ENCODE measurements around the gene SLC9C2. TPM values are rescaled to one million over a fixed set of nuclear protein-coding genes. Genes with fewer than 3 reads are reported as not detected.

The SLC9C2 gene
- total RNA-seq, 2 donors from 2014 or later = not detected

DNA sequence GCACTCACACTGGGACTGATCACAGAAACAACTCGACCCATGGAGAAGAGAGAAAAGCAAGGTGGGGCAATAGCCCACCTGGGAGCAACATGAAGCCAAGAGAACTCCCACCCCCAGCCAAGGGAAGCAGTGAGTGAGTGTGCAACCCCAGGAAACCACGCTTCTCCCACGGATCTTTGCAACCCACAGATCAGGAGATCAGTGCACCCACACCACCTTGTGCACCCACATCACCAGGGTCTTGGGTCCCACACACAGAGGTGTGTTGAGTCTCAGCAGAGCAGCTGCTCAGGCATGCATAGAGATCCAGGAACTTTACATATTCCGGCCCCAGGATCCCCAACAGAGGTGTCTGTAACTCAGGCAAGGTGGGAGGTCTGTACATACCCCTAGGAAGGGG is 143.0 kb downstream of the SLC9C2 start:
- intact Hi-C loops (cut with DNase I) = no loop called here
- H3K9me3 ChIP-seq = no peaks in the 10 kb centered on the region
- no peaks in the 10 kb centered on the region for H3K36me3 ChIP-seq (replicated peaks in 1 of 2; ENCODE audit: insufficient read depth in 1 of 2, low read depth in 2 of 2)
- DNase-seq (no peak), ATAC-seq (no peak)
- TF ChIP-seq, protein P1, sequence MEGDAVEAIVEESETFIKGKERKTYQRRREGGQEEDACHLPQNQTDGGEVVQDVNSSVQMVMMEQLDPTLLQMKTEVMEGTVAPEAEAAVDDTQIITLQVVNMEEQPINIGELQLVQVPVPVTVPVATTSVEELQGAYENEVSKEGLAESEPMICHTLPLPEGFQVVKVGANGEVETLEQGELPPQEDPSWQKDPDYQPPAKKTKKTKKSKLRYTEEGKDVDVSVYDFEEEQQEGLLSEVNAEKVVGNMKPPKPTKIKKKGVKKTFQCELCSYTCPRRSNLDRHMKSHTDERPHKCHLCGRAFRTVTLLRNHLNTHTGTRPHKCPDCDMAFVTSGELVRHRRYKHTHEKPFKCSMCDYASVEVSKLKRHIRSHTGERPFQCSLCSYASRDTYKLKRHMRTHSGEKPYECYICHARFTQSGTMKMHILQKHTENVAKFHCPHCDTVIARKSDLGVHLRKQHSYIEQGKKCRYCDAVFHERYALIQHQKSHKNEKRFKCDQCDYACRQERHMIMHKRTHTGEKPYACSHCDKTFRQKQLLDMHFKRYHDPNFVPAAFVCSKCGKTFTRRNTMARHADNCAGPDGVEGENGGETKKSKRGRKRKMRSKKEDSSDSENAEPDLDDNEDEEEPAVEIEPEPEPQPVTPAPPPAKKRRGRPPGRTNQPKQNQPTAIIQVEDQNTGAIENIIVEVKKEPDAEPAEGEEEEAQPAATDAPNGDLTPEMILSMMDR (IDR thresholded peaks at IDR 0.05) = no peak
- TF ChIP-seq POLR2A (IDR thresholded peaks at IDR 0.05) = no peak
- 90 to 97% methylated on average over 2 to 4 of the region's 4 CpGs for WGBS, 2 donors
- H3K4me1 ChIP-seq = peaks cover 6% of the 10 kb centered on the region
- no peak overlapping the region for H3K4me3 ChIP-seq
- H3K27me3 ChIP-seq = no peaks in the 10 kb centered on the region
- H3K27ac ChIP-seq = no peak overlapping the region

DNA sequence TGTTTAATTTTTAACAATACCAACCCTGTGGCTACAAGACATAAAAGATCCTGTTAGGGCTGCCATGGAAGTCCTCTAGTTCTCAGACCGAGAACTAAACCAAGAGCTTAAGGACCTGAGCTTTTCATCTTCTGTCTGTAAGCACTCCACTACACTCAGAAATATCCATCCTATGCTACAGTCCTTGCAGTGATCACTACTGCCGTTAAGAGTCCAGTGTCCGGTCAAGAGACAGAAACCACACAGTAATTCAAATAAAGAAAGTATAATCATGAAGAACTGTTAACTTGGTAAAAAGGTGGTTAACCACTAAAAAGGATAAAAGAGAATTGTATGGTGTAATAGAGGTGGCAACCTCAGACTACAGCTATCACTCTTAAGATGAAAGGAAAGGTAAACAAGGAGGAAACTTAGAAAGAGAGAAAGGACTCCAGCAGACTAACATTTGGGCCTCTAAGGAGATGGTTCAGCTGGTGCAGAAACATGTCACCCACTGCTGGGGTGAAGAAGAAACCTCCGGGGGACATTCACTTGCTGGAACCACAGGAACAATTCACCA is 147.8 kb downstream of the SLC9C2 start:
- no peaks in the 10 kb centered on the region for H3K27me3 ChIP-seq
- H3K4me1 ChIP-seq = peaks cover 16% of the 10 kb centered on the region
- no peak for TF ChIP-seq POLR2A (IDR thresholded peaks at IDR 0.05)
- TF ChIP-seq, protein P1 (IDR thresholded peaks at IDR 0.05) = no peak
- no peak overlapping the region for H3K27ac ChIP-seq
- DNase-seq (no peak), ATAC-seq (no peak)
- no peaks in the 10 kb centered on the region for H3K36me3 ChIP-seq (replicated peaks in 1 of 2; ENCODE audit: insufficient read depth in 1 of 2, low read depth in 2 of 2)
- 89 to 94% methylated on average over 4 of the region's 4 CpGs for WGBS, 2 donors
- intact Hi-C loops (cut with DNase I) = no loop called here
- H3K9me3 ChIP-seq = no peaks in the 10 kb centered on the region
- no peak overlapping the region for H3K4me3 ChIP-seq

- Histone ChIP-seq H3K9me3 (no peaks in the 10 kb centered on the region), H3K36me3 (replicated peaks in 1 of 2; ENCODE audit: insufficient read depth in 1 of 2, low read depth in 2 of 2) (no peaks in the 10 kb centered on the region), H3K27ac (no peak overlapping the region), H3K4me1 (peaks cover 16% of the 10 kb centered on the region), H3K4me3 (no peak overlapping the region), H3K27me3 (no peaks in the 10 kb centered on the region)
- intact Hi-C loops (cut with DNase I) = no loop called here
- ATAC-seq (no peak), DNase-seq (no peak)
- TF ChIP-seq POLR2A (IDR thresholded peaks at IDR 0.05) = no peak
- TF ChIP-seq, protein P1 (IDR thresholded peaks at IDR 0.05) = no peak
These were observed 148.9 kb downstream of the SLC9C2 start for GRCh38 chr1:173453982-173454381.

- peak; percentile 85 to 94 (median 89) for DNase-seq
- TF ChIP-seq POLR2A (IDR thresholded peaks at IDR 0.05) = peak in 1 of 3 donors; percentile 22
- TF ChIP-seq, protein P1 (IDR thresholded peaks at IDR 0.05) = no peak
These were observed 150.9 kb downstream of the SLC9C2 start for GRCh38 chr1:173451981-173452380.

More at GRCh38 chr1:173451981-173452380, 150.9 kb downstream of the SLC9C2 start:
- Histone ChIP-seq H3K27me3 (no peaks in the 10 kb centered on the region), H3K4me1 (peaks cover 16% of the 10 kb centered on the region), H3K36me3 (replicated peaks in 1 of 2; ENCODE audit: insufficient read depth in 1 of 2, low read depth in 2 of 2) (no peaks in the 10 kb centered on the region), H3K4me3 (no peak overlapping the region), H3K27ac (peak overlapping the region; percentile 46 to 78 (median 70)), H3K9me3 (no peaks in the 10 kb centered on the region)
- 18 to 21% methylated on average over 2 of the region's 2 CpGs for WGBS, 2 donors
- peak; percentile 98 for ATAC-seq
- intact Hi-C loops (cut with DNase I) = no loop called here

Other genes with a start within 250 kb of the SLC9C2 start
- gene PRDX6, start 125.7 kb downstream of the SLC9C2 start, total RNA-seq = 100 to 1,000 TPM in 1 of 2 donors, 10 to 100 TPM in 1; 64.1 to 222 TPM
- not detected for gene TEX50, start 32.3 kb upstream of the SLC9C2 start, total RNA-seq
- under 1 TPM in 1 of 2 donors, not detected in 1; 0.26 TPM for gene ANKRD45, start 66.8 kb upstream of the SLC9C2 start, total RNA-seq
- gene KLHL20, start 111.9 kb upstream of the SLC9C2 start, total RNA-seq = 10 to 100 TPM; 14.3 to 15.8 TPM
- gene DARS2, start 221.6 kb upstream of the SLC9C2 start, total RNA-seq = 10 to 100 TPM in 1 of 2 donors, 1 to 10 TPM in 1; 7.5 to 11.2 TPM
- gene CENPL, start 221.8 kb upstream of the SLC9C2 start, total RNA-seq = 1 to 10 TPM in 1 of 2 donors, under 1 TPM in 1; 0.99 to 1.0 TPM